GM12878 (cell line): Measurements from ENCODE around the gene EYS. TPM values are rescaled to one million over a fixed set of nuclear protein-coding genes. Genes with fewer than 3 reads are reported as not detected.
"Not testable (repeated sequence)": the region's sequence is repeated elsewhere in the genome, so short reads cannot be mapped to it uniquely, and the experiment has no call there.

Experiments
- ATAC-seq: fragments of 200-7000 bp; cut with Tn5 transposase; 3 replicates; pipeline ENCODE4 v1.9.1; 2020; ENCODE audit warnings: mild to moderate bottlenecking, moderate library complexity
- BruUV-seq: library from RNA; stranded (reverse); fragments of 400-500 nt; replicated peaks from 2 replicates; lab custom pipeline; 2021; lab: Mats Ljungman, UMichigan
- CTCF ChIA-PET: fragments of 300-600 bp; sonication (Branson Sonifier 250); formaldehyde crosslinking; extraction: SDS; loops from one replicate; lab custom pipeline; 2021; ENCODE audit warnings: inconsistent platforms; lab: Yijun Ruan, JAX
- POLR2A ChIA-PET: fragments of 350-600 bp; formaldehyde crosslinking; extraction: SDS; loops from one replicate; lab custom pipeline; 2021; ENCODE audit warnings: inconsistent platforms; lab: Charles Lee
- RAD21 ChIA-PET: fragments of 300-600 bp; sonication (Branson Sonifier 250); formaldehyde crosslinking; loops from one replicate; lab custom pipeline; 2023; ENCODE audit warnings: antibody characterized with exemption; ENCODE audit not compliant: unreplicated experiment; lab: Charles Lee
- SMC1A ChIA-PET: fragments of 300-600 bp; sonication (Branson Sonifier 250); formaldehyde crosslinking; loops from one replicate; lab custom pipeline; 2023; ENCODE audit not compliant: unreplicated experiment, uncharacterized antibody; lab: Charles Lee
- DNase-seq: peaks from one replicate; pipeline ENCODE4 v3.0.0-alpha.2; 2011; ENCODE audit warnings: low read depth, low spot score
- FAIRE-seq: peaks from 3 replicates; lab custom pipeline; 2011; peaks lifted over from hg19 to GRCh38; lab: Jason Lieb, UNC
- H2AFZ ChIP-seq: 2 replicates; pipeline ENCODE4 v1.6.0; 2011; ENCODE audit warnings: low read depth, low read length, control low read depth; ENCODE audit not compliant: control insufficient read depth
- H3K27ac ChIP-seq: 2 replicates; pipeline ENCODE4 v1.5.1; 2011; ENCODE audit warnings: control low read depth; ENCODE audit not compliant: control insufficient read depth, insufficient read depth
- H3K27me3 ChIP-seq, 2 experiments: replicated peaks in 1 of 2; 2 replicates each; pipeline versions ENCODE4 v1.6.0 to v1.6.1; 2011; ENCODE audit warnings: low read length in 1 of 2; ENCODE audit not compliant: control insufficient read depth in 2 of 2, insufficient read depth in 2 of 2
- H3K36me3 ChIP-seq, 2 experiments: 2 replicates each; pipeline ENCODE4 v1.5.1; 2011; ENCODE audit warnings: low read length in 1 of 2; ENCODE audit not compliant: control insufficient read depth in 2 of 2, insufficient read depth in 2 of 2
- H3K4me1 ChIP-seq: 2 replicates; pipeline ENCODE4 v1.6.1; 2011; ENCODE audit warnings: mild to moderate bottlenecking, low read length, moderate library complexity, mixed read lengths; ENCODE audit not compliant: control insufficient read depth, insufficient read depth
- H3K4me2 ChIP-seq: 2 replicates; pipeline ENCODE4 v1.6.0; 2011; ENCODE audit warnings: control low read depth; ENCODE audit not compliant: control insufficient read depth, insufficient read depth
- H3K4me3 ChIP-seq: fragments of 200-600 bp; sonication (generic); 2 replicates; pipeline ENCODE4 v1.5.1; 2016
- H3K79me2 ChIP-seq: 2 replicates; pipeline ENCODE4 v1.6.0; 2011; ENCODE audit warnings: low read length; ENCODE audit not compliant: control insufficient read depth, insufficient read depth
- H3K9ac ChIP-seq: 2 replicates; pipeline ENCODE4 v1.8.0; 2011; ENCODE audit warnings: low read length, control low read depth, mixed read lengths; ENCODE audit not compliant: control insufficient read depth, insufficient read depth
- H3K9me3 ChIP-seq: replicated peaks from 3 replicates; pipeline ENCODE4 v1.5.1; 2011; ENCODE audit warnings: mild to moderate bottlenecking, low read length; ENCODE audit not compliant: control insufficient read depth, insufficient read depth
- H4K20me1 ChIP-seq: 2 replicates; pipeline ENCODE4 v1.6.0; 2011; ENCODE audit not compliant: control insufficient read depth, insufficient read depth
- IKZF1 ChIP-seq: fragments of 450-650 bp; conservative IDR thresholded peaks from 2 replicates; pipeline ENCODE4 v1.6.1; 2017; ENCODE audit warnings: antibody characterized with exemption, mild to moderate bottlenecking
- TCF3 ChIP-seq: IDR thresholded peaks from 2 replicates; pipeline ENCODE4 v1.6.1; 2012; ENCODE audit warnings: low read depth, mild to moderate bottlenecking, low read length, borderline replicate concordance; ENCODE audit not compliant: insufficient read depth
- WGBS: methylation state at CpG from one replicate; pipeline ENCODE4 v1.1.6; 2016; ENCODE audit warnings: low lambda C conversion rate; ENCODE audit not compliant: insufficient replicate concordance, insufficient coverage; ENCODE audit errors: missing lambda C conversion rate; 5-methylcytosine and 5-hydroxymethylcytosine counted together
- in situ Hi-C: fragments of 300-500 bp; cut with MboI; formaldehyde crosslinking; loops from 9 replicates; pipeline ENCODE4 v1.14.3; 2018; ENCODE audit warnings: mixed read lengths
- intact Hi-C: fragments of 100-400 bp; cut with micrococcal nuclease; formaldehyde crosslinking; loops from one replicate; pipeline ENCODE4 v1.14.2; 2022; ENCODE audit not compliant: unreplicated experiment
- polyA plus RNA-seq, 11 experiments: library from polyadenylated mRNA; depleted of rRNA in 4 of 11; unstranded in 6 of 11; stranded (reverse) in 5 of 11; fragments of >200 nt; fragmentation: Nextera tagmentation in 4 of 11; fragmentation: Illumina TruSeq in 1 of 11; extraction: Ambion mirVana in 4 of 11; extraction: Trizol in 1 of 11; gene quantifications; 1 replicate in 1 of 11; 2 replicates in 10 of 11; pipeline versions ENCODE4 v1.2.1 to v1.2.3, GENCODE V29; 2011 to 2016; ENCODE audit warnings: inconsistent platforms in 2 of 11, missing spikeins in 2 of 11, low read depth in 1 of 11
- total RNA-seq, 4 experiments: library from RNA; depleted of rRNA in 3 of 4; stranded (reverse); fragments of >200 nt in 3 of 4; fragmentation: Illumina TruSeq in 1 of 4; extraction: Trizol in 1 of 4; gene quantifications; 2 replicates each; pipeline versions ENCODE4 v1.2.1 to v1.2.3, GENCODE V29; 2013 to 2021
- TF ChIP-seq, protein P1 (sequence below): fragments of 450-650 bp; IDR thresholded peaks from 2 replicates; pipeline ENCODE4 v1.6.1; 2016; ENCODE audit warnings: mild to moderate bottlenecking, moderate library complexity, borderline replicate concordance

The EYS gene
- total and polyA plus RNA-seq, 10 of the 15 experiments (the other 5 are each of a cell fraction or from before 2014, with no cell fraction given), result under 0.01 to 0.14 (median 0.02) TPM; not detected in 1

DNA sequence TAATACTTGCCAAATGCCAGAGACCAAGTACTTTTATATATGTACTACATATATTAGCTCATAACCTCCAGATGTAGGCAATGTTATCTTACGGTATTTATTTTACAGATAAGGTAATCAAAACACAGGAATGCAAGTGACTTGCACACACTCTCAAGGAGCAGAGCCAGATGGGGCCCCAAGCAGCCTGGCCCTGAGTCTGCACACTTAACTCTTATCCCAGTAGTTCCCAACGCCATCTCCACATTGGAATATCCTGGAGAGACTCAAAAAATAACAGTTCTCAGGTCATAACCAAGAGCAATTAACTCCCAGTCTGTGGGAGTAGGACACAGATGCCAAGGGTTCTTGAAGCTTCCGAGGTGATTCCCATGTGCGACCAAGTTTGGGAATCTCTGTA lies 1672.7 kb downstream of the EYS start (continued):
- TF ChIP-seq, protein P1, sequence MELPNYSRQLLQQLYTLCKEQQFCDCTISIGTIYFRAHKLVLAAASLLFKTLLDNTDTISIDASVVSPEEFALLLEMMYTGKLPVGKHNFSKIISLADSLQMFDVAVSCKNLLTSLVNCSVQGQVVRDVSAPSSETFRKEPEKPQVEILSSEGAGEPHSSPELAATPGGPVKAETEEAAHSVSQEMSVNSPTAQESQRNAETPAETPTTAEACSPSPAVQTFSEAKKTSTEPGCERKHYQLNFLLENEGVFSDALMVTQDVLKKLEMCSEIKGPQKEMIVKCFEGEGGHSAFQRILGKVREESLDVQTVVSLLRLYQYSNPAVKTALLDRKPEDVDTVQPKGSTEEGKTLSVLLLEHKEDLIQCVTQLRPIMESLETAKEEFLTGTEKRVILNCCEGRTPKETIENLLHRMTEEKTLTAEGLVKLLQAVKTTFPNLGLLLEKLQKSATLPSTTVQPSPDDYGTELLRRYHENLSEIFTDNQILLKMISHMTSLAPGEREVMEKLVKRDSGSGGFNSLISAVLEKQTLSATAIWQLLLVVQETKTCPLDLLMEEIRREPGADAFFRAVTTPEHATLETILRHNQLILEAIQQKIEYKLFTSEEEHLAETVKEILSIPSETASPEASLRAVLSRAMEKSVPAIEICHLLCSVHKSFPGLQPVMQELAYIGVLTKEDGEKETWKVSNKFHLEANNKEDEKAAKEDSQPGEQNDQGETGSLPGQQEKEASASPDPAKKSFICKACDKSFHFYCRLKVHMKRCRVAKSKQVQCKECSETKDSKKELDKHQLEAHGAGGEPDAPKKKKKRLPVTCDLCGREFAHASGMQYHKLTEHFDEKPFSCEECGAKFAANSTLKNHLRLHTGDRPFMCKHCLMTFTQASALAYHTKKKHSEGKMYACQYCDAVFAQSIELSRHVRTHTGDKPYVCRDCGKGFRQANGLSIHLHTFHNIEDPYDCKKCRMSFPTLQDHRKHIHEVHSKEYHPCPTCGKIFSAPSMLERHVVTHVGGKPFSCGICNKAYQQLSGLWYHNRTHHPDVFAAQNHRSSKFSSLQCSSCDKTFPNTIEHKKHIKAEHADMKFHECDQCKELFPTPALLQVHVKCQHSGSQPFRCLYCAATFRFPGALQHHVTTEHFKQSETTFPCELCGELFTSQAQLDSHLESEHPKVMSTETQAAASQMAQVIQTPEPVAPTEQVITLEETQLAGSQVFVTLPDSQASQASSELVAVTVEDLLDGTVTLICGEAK, result no peak
- TF ChIP-seq TCF3 (no peak), IKZF1 (no peak)

DNA sequence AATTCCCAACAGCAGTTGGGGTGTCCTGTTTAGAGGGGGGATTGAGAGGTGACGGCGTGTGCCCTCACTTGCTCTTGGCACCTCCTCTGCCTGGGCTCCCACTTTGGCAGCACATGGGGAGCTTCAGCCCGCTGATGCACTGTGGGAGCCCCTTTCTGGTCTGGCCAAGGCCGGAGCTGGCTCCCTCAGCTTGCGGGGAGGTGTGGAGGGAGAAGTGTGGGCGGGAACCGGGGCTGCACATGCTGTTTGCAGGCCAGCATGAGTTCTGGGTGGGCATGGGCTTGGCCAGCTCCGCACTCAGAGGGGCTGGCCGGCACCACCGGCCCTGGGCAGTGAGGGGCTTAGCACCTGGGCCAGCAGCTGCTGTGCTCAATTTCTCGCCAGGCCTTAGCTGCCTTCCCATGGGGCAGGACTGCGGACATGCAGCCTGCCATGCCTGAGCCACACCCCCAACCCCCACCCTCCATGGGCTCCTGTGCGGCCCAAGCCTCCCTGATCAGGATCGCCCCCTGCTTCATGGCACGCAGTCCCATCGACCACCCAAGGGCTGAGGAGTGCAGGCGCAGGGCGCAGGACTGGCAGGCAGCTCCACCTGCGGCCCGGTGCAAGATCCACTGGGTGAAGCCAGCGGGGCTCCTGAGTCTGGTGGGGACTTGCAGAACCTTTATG lies 1675.9 kb downstream of the EYS start:
- not testable (repeated sequence) for FAIRE-seq

More for the DNA sequence above, 1675.9 kb downstream of the EYS start:
- H3K27ac ChIP-seq, POLR2A ChIA-PET, H2AFZ ChIP-seq, H3K9ac ChIP-seq, in situ Hi-C loops, BruUV-seq, H3K4me1 ChIP-seq, H3K79me2 ChIP-seq, RAD21 ChIA-PET, H3K27me3 ChIP-seq, H3K9me3 ChIP-seq, SMC1A ChIA-PET, DNase-seq, intact Hi-C loops, ATAC-seq, H3K36me3 ChIP-seq, H3K4me3 ChIP-seq, H4K20me1 ChIP-seq, H3K4me2 ChIP-seq: not testable (repeated sequence)
- 55% methylated on average over 18 of the region's 21 CpGs for whole genome bisulfite sequencing
- CTCF ChIA-PET, result interaction anchor here (1.1 to 1.5 kb wide), 2 partner anchors 9 to 19 kb away, joined by 3 read pairs; no protein-coding TSS in a partner anchor
